Astrocyte (in vitro differentiated cells and primary cell): ENCODE data around the gene STIM1. TPM values are rescaled to one million over a fixed set of nuclear protein-coding genes. Genes with fewer than 3 reads are reported as not detected.

Source experiments
- DNase-seq: peaks from one replicate; pipeline ENCODE4 v3.0.0-alpha.2; 2010; ENCODE audit warnings: low read depth
- FAIRE-seq: peaks from 2 replicates; lab custom pipeline; 2011; peaks lifted over from hg19 to GRCh38; lab: Jason Lieb, UNC
- H2AFZ ChIP-seq: 2 replicates; pipeline ENCODE4 v1.6.0; 2012; ENCODE audit warnings: low read depth, low read length, inconsistent platforms
- H3K27ac ChIP-seq: 2 replicates; pipeline ENCODE4 v1.5.1; 2011; ENCODE audit warnings: low read depth, low read length, inconsistent platforms
- H3K27me3 ChIP-seq: 2 replicates; pipeline ENCODE4 v1.6.0; 2011; ENCODE audit warnings: low read length, inconsistent platforms; ENCODE audit not compliant: insufficient read depth
- H3K36me3 ChIP-seq: 2 replicates; pipeline ENCODE4 v1.5.1; 2011; ENCODE audit warnings: low read length, inconsistent platforms; ENCODE audit not compliant: insufficient read depth
- H3K4me1 ChIP-seq: 2 replicates; pipeline ENCODE4 v1.5.1; 2011; ENCODE audit warnings: low read length, inconsistent platforms; ENCODE audit not compliant: insufficient read depth
- H3K4me2 ChIP-seq: 2 replicates; pipeline ENCODE4 v1.6.0; 2012; ENCODE audit warnings: low read length, inconsistent platforms
- H3K4me3 ChIP-seq: 2 replicates; pipeline ENCODE4 v1.5.1; 2011; ENCODE audit warnings: low read depth, mild to moderate bottlenecking, low read length, inconsistent platforms; ENCODE audit not compliant: insufficient read depth
- H3K79me2 ChIP-seq: 2 replicates; pipeline ENCODE4 v1.6.0; 2012; ENCODE audit warnings: mild to moderate bottlenecking, low read length, inconsistent platforms; ENCODE audit not compliant: insufficient read depth
- H3K9ac ChIP-seq: 2 replicates; pipeline ENCODE4 v1.6.0; 2012; ENCODE audit warnings: mild to moderate bottlenecking, low read length, inconsistent platforms
- H3K9me3 ChIP-seq: 2 replicates; pipeline ENCODE4 v1.5.1; 2012; ENCODE audit warnings: low read depth, mild to moderate bottlenecking, low read length, inconsistent platforms; ENCODE audit not compliant: insufficient read depth
- H4K20me1 ChIP-seq: 2 replicates; pipeline ENCODE4 v1.6.0; 2012; ENCODE audit warnings: low read length, inconsistent platforms; ENCODE audit not compliant: insufficient read depth
- H3K27ac Mint-ChIP-seq: one replicate; pipeline ENCODE4 v1.8.0; 2021; ENCODE audit warnings: mild to moderate bottlenecking, mixed read lengths; ENCODE audit not compliant: unreplicated experiment
- H3K27me3 Mint-ChIP-seq: one replicate; pipeline ENCODE4 v1.8.0; 2021; ENCODE audit warnings: low read depth, mixed read lengths; ENCODE audit not compliant: unreplicated experiment
- H3K36me3 Mint-ChIP-seq: one replicate; pipeline ENCODE4 v1.8.0; 2021; ENCODE audit warnings: low read depth, mixed read lengths; ENCODE audit not compliant: unreplicated experiment
- H3K4me1 Mint-ChIP-seq: one replicate; pipeline ENCODE4 v1.8.0; 2021; ENCODE audit warnings: low read depth, mixed read lengths; ENCODE audit not compliant: unreplicated experiment
- H3K4me3 Mint-ChIP-seq: one replicate; pipeline ENCODE4 v1.8.0; 2021; ENCODE audit warnings: mild to moderate bottlenecking, moderate library complexity, mixed read lengths; ENCODE audit not compliant: unreplicated experiment
- H3K9me3 Mint-ChIP-seq: one replicate; pipeline ENCODE4 v1.8.0; 2021; ENCODE audit warnings: mild to moderate bottlenecking, mixed read lengths; ENCODE audit not compliant: unreplicated experiment
- EZH2 ChIP-seq: IDR thresholded peaks from 2 replicates; pipeline ENCODE4 v1.6.1; 2012; ENCODE audit warnings: mild to moderate bottlenecking, low read length, inconsistent platforms; ENCODE audit not compliant: insufficient read depth
- total RNA-seq: library from RNA; stranded (reverse); gene quantifications from 2 replicates; pipeline ENCODE4 v1.2.1, GENCODE V29; 2021
- TF ChIP-seq, protein P1 (sequence below): IDR thresholded peaks from 2 replicates; pipeline ENCODE4 v1.5.1; 2011; ENCODE audit warnings: low read depth, mild to moderate bottlenecking, inconsistent platforms, low read length, moderate library complexity; ENCODE audit not compliant: insufficient read depth

Gene STIM1
- total RNA-seq, 1 donor from 2014 or later: 42.9 TPM

DNA sequence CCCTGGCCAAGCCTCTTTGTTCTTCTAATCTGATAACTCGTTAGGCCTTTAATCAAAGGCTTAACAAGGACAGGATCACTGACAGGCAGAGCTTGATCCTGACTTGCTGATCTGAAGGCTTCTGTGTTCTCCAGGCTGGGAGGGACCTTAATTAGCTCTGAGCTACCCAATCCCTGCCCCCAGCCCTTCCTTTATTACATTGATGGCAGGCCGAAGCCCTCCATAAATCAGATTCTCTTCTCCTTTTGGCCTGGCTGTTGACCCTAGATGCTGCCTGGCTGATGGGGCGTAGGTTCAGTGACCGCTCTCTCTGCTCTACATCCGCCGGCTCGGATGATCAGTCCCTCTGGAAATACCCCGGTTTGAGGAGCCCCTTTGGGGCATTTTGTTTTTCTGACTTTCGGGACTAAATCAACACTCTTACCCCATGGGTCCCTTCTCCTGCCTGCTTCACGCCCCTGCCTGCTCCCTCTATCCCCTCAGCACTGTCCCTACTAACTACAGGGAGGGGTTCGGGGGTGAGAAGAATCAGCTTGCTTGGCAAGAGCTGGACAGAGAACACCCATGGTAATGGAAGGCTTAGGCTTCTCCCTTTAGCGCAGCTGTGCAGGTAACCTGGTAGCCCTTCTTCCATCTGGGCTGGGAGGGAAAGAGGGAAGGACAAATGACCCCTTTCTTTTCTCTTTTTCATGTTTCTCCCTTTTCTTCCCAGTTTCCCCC lies 229.1 kb downstream of the STIM1 start:
- no peak overlapping the region for H3K4me3 ChIP-seq
- TF ChIP-seq EZH2: no peak
- TF ChIP-seq, protein P1, sequence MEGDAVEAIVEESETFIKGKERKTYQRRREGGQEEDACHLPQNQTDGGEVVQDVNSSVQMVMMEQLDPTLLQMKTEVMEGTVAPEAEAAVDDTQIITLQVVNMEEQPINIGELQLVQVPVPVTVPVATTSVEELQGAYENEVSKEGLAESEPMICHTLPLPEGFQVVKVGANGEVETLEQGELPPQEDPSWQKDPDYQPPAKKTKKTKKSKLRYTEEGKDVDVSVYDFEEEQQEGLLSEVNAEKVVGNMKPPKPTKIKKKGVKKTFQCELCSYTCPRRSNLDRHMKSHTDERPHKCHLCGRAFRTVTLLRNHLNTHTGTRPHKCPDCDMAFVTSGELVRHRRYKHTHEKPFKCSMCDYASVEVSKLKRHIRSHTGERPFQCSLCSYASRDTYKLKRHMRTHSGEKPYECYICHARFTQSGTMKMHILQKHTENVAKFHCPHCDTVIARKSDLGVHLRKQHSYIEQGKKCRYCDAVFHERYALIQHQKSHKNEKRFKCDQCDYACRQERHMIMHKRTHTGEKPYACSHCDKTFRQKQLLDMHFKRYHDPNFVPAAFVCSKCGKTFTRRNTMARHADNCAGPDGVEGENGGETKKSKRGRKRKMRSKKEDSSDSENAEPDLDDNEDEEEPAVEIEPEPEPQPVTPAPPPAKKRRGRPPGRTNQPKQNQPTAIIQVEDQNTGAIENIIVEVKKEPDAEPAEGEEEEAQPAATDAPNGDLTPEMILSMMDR: no peak
- H3K36me3 ChIP-seq: no peaks in the 10 kb centered on the region
- H3K9me3 Mint-ChIP-seq: no peaks in the 10 kb centered on the region
- no peaks in the 10 kb centered on the region for H3K27me3 ChIP-seq
- no peak for FAIRE-seq
- no peaks in the 10 kb centered on the region for H4K20me1 ChIP-seq
- H3K9me3 ChIP-seq: no peaks in the 10 kb centered on the region
- H3K27me3 Mint-ChIP-seq: no peaks in the 10 kb centered on the region
- peaks cover 25% of the 10 kb centered on the region for H3K36me3 Mint-ChIP-seq
- no peak overlapping the region for H3K4me3 Mint-ChIP-seq
- no peak for DNase-seq
- H3K4me2 ChIP-seq: no peak overlapping the region
- no peak overlapping the region for H2AFZ ChIP-seq
- H3K79me2 ChIP-seq: no peaks in the 10 kb centered on the region
- H3K9ac ChIP-seq: no peak overlapping the region
- no peak overlapping the region for H3K27ac Mint-ChIP-seq
- H3K4me1 Mint-ChIP-seq: peaks cover 19% of the 10 kb centered on the region
- H3K27ac ChIP-seq: no peak overlapping the region
- H3K4me1 ChIP-seq: peaks cover 8% of the 10 kb centered on the region

DNA sequence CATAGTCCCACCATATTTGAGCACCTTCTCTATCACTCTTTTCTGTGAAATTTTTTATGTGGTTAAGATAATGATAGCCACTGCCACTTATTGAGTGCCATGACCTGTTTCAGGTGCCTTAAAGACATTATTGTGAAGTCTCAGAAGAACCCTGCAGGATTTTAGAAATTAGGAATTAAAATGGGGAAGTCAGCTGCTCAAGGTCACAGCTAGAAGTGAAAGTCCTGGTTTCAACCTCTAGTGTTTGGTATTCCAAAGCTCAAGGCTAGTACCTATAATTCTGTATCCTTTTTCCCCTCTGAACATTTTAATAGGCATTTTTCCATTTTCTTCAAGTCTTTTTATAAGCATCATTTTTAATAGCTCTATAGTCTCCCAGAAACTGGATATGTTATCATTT lies 230.1 kb downstream of the STIM1 start:
- FAIRE-seq (no peak), DNase-seq (no peak)
- Histone ChIP-seq H3K9ac (no peak overlapping the region), H3K4me2 (no peak overlapping the region), H3K9me3 (no peaks in the 10 kb centered on the region), H3K79me2 (no peaks in the 10 kb centered on the region), H3K36me3 (no peaks in the 10 kb centered on the region), H3K27me3 (no peaks in the 10 kb centered on the region), H2AFZ (no peak overlapping the region), H3K27ac (no peak overlapping the region), H3K4me1 (peaks cover 8% of the 10 kb centered on the region), H4K20me1 (no peaks in the 10 kb centered on the region), H3K4me3 (no peak overlapping the region)
- Mint-ChIP-seq H3K36me3 (peaks cover 26% of the 10 kb centered on the region), H3K9me3 (no peaks in the 10 kb centered on the region), H3K4me3 (no peak overlapping the region), H3K4me1 (peaks cover 19% of the 10 kb centered on the region), H3K27me3 (no peaks in the 10 kb centered on the region), H3K27ac (no peak overlapping the region)
- TF ChIP-seq, protein P1: no peak
- no peak for TF ChIP-seq EZH2

DNA sequence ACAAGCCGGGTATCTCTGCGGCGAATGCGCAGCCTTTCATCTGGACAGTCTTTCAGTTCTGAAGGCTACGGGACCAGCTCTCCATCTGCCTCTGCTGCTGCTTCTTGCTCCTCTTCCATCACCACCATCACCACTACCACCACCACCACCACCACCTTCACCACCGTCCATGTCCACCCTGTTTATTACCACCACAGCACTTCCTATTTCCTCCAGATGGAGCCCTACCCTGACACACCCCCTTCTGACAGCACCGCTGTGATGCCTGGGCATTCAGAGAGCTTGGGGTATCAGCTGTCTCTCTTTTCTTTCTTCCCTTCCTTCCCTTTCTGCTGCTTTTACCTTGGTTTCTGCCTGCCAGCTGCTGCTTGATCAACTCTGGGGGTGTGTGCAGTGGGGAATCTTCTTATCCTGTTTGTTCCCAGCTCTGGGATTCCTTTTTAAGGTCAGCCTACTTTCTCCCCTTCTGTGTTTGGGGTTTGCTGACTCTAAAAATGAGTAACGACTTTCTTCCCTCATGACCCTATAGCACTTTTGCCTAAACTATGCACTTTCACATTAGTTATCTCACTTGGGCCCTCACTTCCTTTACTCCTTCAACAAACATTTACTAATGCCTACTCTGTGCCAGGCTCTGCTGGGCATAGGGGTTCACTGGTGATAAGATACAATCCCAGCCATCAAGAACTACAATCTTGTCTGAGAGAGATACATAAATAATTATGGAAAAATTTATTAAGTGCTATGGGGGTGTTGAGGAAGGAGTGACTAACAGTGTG lies 231.3 kb downstream of the STIM1 start:
- H3K27ac Mint-ChIP-seq: no peak overlapping the region
- no peaks in the 10 kb centered on the region for H3K36me3 ChIP-seq
- no peak overlapping the region for H3K4me2 ChIP-seq
- H3K4me3 ChIP-seq: no peak overlapping the region
- no peak overlapping the region for H3K4me3 Mint-ChIP-seq
- no peak overlapping the region for H2AFZ ChIP-seq
- H3K27me3 ChIP-seq: no peaks in the 10 kb centered on the region
- H3K9ac ChIP-seq: no peak overlapping the region
- H3K9me3 ChIP-seq: no peaks in the 10 kb centered on the region
- TF ChIP-seq, protein P1: no peak
- no peak for TF ChIP-seq EZH2
- H3K4me1 Mint-ChIP-seq: peaks cover 15% of the 10 kb centered on the region
- H3K27ac ChIP-seq: no peak overlapping the region
- FAIRE-seq (no peak), DNase-seq (no peak)
- H3K9me3 Mint-ChIP-seq: no peaks in the 10 kb centered on the region
- H3K27me3 Mint-ChIP-seq: no peaks in the 10 kb centered on the region
- peaks cover 8% of the 10 kb centered on the region for H3K4me1 ChIP-seq
- peaks cover 28% of the 10 kb centered on the region for H3K36me3 Mint-ChIP-seq
- H3K79me2 ChIP-seq: no peaks in the 10 kb centered on the region
- no peaks in the 10 kb centered on the region for H4K20me1 ChIP-seq
